Measurements from ENCODE around the gene C16orf74.
A peak's percentile ranks its signal among the peaks of the same experiment; 100 is the strongest.

Gene C16orf74

GRCh38 chr16:85695196-85696128 is 55.4 kb downstream of the C16orf74 start:
- no peak overlapping the region for H3K9ac ChIP-seq (ENCODE audit: low read depth, low read length)
- no peaks in the 10 kb centered on the region for H3K9me3 ChIP-seq (ENCODE audit: control insufficient read depth, insufficient read depth, low read length)
- no peaks in the 10 kb centered on the region for H3K36me3 ChIP-seq (ENCODE audit: insufficient read depth, low read length)
- no peaks in the 10 kb centered on the region; the same call in 1 of the 2 replicates for H3K4me1 ChIP-seq (ENCODE audit: insufficient read depth, low read length)

GRCh38 chr16:85690469-85691064 is 60.3 kb downstream of the C16orf74 start:
- Histone ChIP-seq H3K9me3 (ENCODE audit: control insufficient read depth, insufficient read depth, low read length) (no peaks in the 10 kb centered on the region), H3K4me1 (ENCODE audit: insufficient read depth, low read length) (peaks cover 4% of the 10 kb centered on the region; the same call in 1 of the 2 replicates), H3K36me3 (ENCODE audit: insufficient read depth, low read length) (no peaks in the 10 kb centered on the region), H3K9ac (ENCODE audit: low read depth, low read length) (no peak overlapping the region)

GRCh38 chr16:85689950-85690320 is 61.0 kb downstream of the C16orf74 start:
- no peaks in the 10 kb centered on the region for H3K36me3 ChIP-seq (ENCODE audit: insufficient read depth, low read length)
- H3K4me1 ChIP-seq (ENCODE audit: insufficient read depth, low read length): peaks cover 4% of the 10 kb centered on the region; the same call in 1 of the 2 replicates
- no peak overlapping the region; the same call in 1 of the 2 replicates for H3K9ac ChIP-seq (ENCODE audit: low read depth, low read length)
- H3K9me3 ChIP-seq (ENCODE audit: control insufficient read depth, insufficient read depth, low read length): no peaks in the 10 kb centered on the region

GRCh38 chr16:85689285-85689949 is 61.5 kb downstream of the C16orf74 start:
- Histone ChIP-seq H3K36me3 (ENCODE audit: insufficient read depth, low read length) (no peaks in the 10 kb centered on the region), H3K9me3 (ENCODE audit: control insufficient read depth, insufficient read depth, low read length) (no peaks in the 10 kb centered on the region), H3K4me1 (ENCODE audit: insufficient read depth, low read length) (peaks cover 4% of the 10 kb centered on the region; the same call in 1 of the 2 replicates), H3K9ac (ENCODE audit: low read depth, low read length) (peak overlapping the region; percentile 40; the same call in 1 of the 2 replicates)

GRCh38 chr16:85688586-85689284 is 62.2 kb downstream of the C16orf74 start, which contains the start of gene GINS2:
GINS2 (minus strand) TSS chr16:85688954; CDS start chr16:85688898, 56 bp downstream.
- H3K9me3 ChIP-seq (ENCODE audit: control insufficient read depth, insufficient read depth, low read length): no peaks in the 10 kb centered on the region
- H3K9ac ChIP-seq (ENCODE audit: low read depth, low read length): peak within 1 kb of the TSS; percentile 92
- peaks cover 4% of the 10 kb centered on the region; the same call in 1 of the 2 replicates for H3K4me1 ChIP-seq (ENCODE audit: insufficient read depth, low read length)
- H3K36me3 ChIP-seq (ENCODE audit: insufficient read depth, low read length): no peaks in the 10 kb centered on the region

- Histone ChIP-seq H3K36me3 (ENCODE audit: insufficient read depth, low read length) (no peaks in the 10 kb centered on the region), H3K4me1 (ENCODE audit: insufficient read depth, low read length) (peaks cover 4% of the 10 kb centered on the region; the same call in 1 of the 2 replicates), H3K9ac (ENCODE audit: low read depth, low read length) (peak overlapping the region; percentile 92; the same call in 1 of the 2 replicates), H3K9me3 (ENCODE audit: control insufficient read depth, insufficient read depth, low read length) (no peaks in the 10 kb centered on the region)
These were observed 63.0 kb downstream of the C16orf74 start for GRCh38 chr16:85687651-85688471.

- no peaks in the 10 kb centered on the region for H3K9me3 ChIP-seq (ENCODE audit: control insufficient read depth, insufficient read depth, low read length)
- H3K36me3 ChIP-seq (ENCODE audit: insufficient read depth, low read length): no peaks in the 10 kb centered on the region
- H3K9ac ChIP-seq (ENCODE audit: low read depth, low read length): no peak overlapping the region; the same call in 1 of the 2 replicates
- peaks cover 4% of the 10 kb centered on the region; the same call in 1 of the 2 replicates for H3K4me1 ChIP-seq (ENCODE audit: insufficient read depth, low read length)
These were observed 63.8 kb downstream of the C16orf74 start for GRCh38 chr16:85686912-85687591.

- no peaks in the 10 kb centered on the region for H3K9me3 ChIP-seq (ENCODE audit: control insufficient read depth, insufficient read depth, low read length)
- peaks cover 4% of the 10 kb centered on the region; the same call in 1 of the 2 replicates for H3K4me1 ChIP-seq (ENCODE audit: insufficient read depth, low read length)
- H3K9ac ChIP-seq (ENCODE audit: low read depth, low read length): no peak overlapping the region
- H3K36me3 ChIP-seq (ENCODE audit: insufficient read depth, low read length): 0 out of 2 replicates have a peak, but pooled peaks cover 4% of the 10 kb centered on the region
These were observed 65.6 kb downstream of the C16orf74 start for GRCh38 chr16:85685251-85685650.

GRCh38 chr16:85683363-85683762 is 67.5 kb downstream of the C16orf74 start:
- H3K9ac ChIP-seq (ENCODE audit: low read depth, low read length): no peak overlapping the region
- H3K9me3 ChIP-seq (ENCODE audit: control insufficient read depth, insufficient read depth, low read length): no peaks in the 10 kb centered on the region
- H3K4me1 ChIP-seq (ENCODE audit: insufficient read depth, low read length): no peaks in the 10 kb centered on the region
- H3K36me3 ChIP-seq (ENCODE audit: insufficient read depth, low read length): peaks cover 9% of the 10 kb centered on the region; the same call in 1 of the 2 replicates

GRCh38 chr16:85682516-85682915 is 68.4 kb downstream of the C16orf74 start:
- no peaks in the 10 kb centered on the region for H3K4me1 ChIP-seq (ENCODE audit: insufficient read depth, low read length)
- peaks cover 10% of the 10 kb centered on the region; the same call in 1 of the 2 replicates for H3K36me3 ChIP-seq (ENCODE audit: insufficient read depth, low read length)
- H3K9ac ChIP-seq (ENCODE audit: low read depth, low read length): no peak overlapping the region
- H3K9me3 ChIP-seq (ENCODE audit: control insufficient read depth, insufficient read depth, low read length): no peaks in the 10 kb centered on the region

- Histone ChIP-seq H3K9ac (ENCODE audit: low read depth, low read length) (no peak overlapping the region), H3K4me1 (ENCODE audit: insufficient read depth, low read length) (no peaks in the 10 kb centered on the region), H3K36me3 (ENCODE audit: insufficient read depth, low read length) (peaks cover 16% of the 10 kb centered on the region), H3K9me3 (ENCODE audit: control insufficient read depth, insufficient read depth, low read length) (no peaks in the 10 kb centered on the region)
These were observed 69.6 kb downstream of the C16orf74 start for GRCh38 chr16:85681255-85681654.

- Histone ChIP-seq H3K9ac (ENCODE audit: low read depth, low read length) (no peak overlapping the region), H3K36me3 (ENCODE audit: insufficient read depth, low read length) (peaks cover 18% of the 10 kb centered on the region)
These were observed 70.4 kb downstream of the C16orf74 start for GRCh38 chr16:85680352-85680944.

More at GRCh38 chr16:85680352-85680944, 70.4 kb downstream of the C16orf74 start:
- no peaks in the 10 kb centered on the region for H3K4me1 ChIP-seq (ENCODE audit: insufficient read depth, low read length)
- no peaks in the 10 kb centered on the region for H3K9me3 ChIP-seq (ENCODE audit: control insufficient read depth, insufficient read depth, low read length)
